H9 (cell line): ENCODE measurements around the gene HIVEP1. TPM values are rescaled to one million over a fixed set of nuclear protein-coding genes. Genes with fewer than 3 reads are reported as not detected.

Experiments used
- DNase-seq: peaks from one replicate; pipeline ENCODE4 v3.0.0-alpha.2; 2017
- H2AFZ ChIP-seq: one replicate; pipeline ENCODE4 v1.6.1; 2013; ENCODE audit warnings: mild to moderate bottlenecking, low read length, control low read depth, moderate library complexity
- H2AK5ac ChIP-seq: 2 replicates; pipeline ENCODE4 v1.6.1; 2013; ENCODE audit warnings: low read length, control low read depth, mixed read lengths; ENCODE audit not compliant: insufficient read length
- H2BK120ac ChIP-seq: one replicate; pipeline ENCODE4 v1.6.1; 2013; ENCODE audit warnings: low read depth, mild to moderate bottlenecking, low read length, control low read depth, inconsistent platforms; ENCODE audit not compliant: poor library complexity, severe bottlenecking
- H2BK12ac ChIP-seq: 2 replicates; pipeline ENCODE4 v1.6.1; 2013; ENCODE audit warnings: low read length, control low read depth, mixed read lengths, low read depth; ENCODE audit not compliant: insufficient read length
- H2BK15ac ChIP-seq: 2 replicates; pipeline ENCODE4 v1.6.1; 2013; ENCODE audit warnings: low read depth, low read length, control low read depth
- H2BK20ac ChIP-seq: one replicate; pipeline ENCODE4 v1.6.1; 2013; ENCODE audit warnings: low read depth, mild to moderate bottlenecking, low read length, control low read depth, inconsistent platforms; ENCODE audit not compliant: poor library complexity, severe bottlenecking
- H2BK5ac ChIP-seq: 2 replicates; pipeline ENCODE4 v1.6.1; 2013; ENCODE audit warnings: low read length, control low read depth, mixed read lengths; ENCODE audit not compliant: insufficient read length
- H3K14ac ChIP-seq: 2 replicates; pipeline ENCODE4 v1.6.1; 2013; ENCODE audit warnings: low read length, control low read depth; ENCODE audit not compliant: insufficient read depth
- H3K18ac ChIP-seq: 2 replicates; pipeline ENCODE4 v1.6.1; 2013; ENCODE audit warnings: low read depth, mild to moderate bottlenecking, mixed read lengths, low read length, control low read depth; ENCODE audit not compliant: insufficient read length
- H3K23ac ChIP-seq: 2 replicates; pipeline ENCODE4 v1.6.1; 2013; ENCODE audit warnings: low read length, control low read depth, mixed read lengths, low read depth; ENCODE audit not compliant: insufficient read length
- H3K23me2 ChIP-seq: 2 replicates; pipeline ENCODE4 v1.6.1; 2013; ENCODE audit warnings: low read depth, mild to moderate bottlenecking, mixed read lengths, low read length, control low read depth; ENCODE audit not compliant: insufficient read length, poor library complexity, severe bottlenecking
- H3K27ac ChIP-seq: 2 replicates; pipeline ENCODE4 v1.5.1; 2013; ENCODE audit warnings: low read length, control low read depth, mixed read lengths, low read depth; ENCODE audit not compliant: insufficient read length
- H3K27me3 ChIP-seq: 2 replicates; pipeline ENCODE4 v1.6.1; 2013; ENCODE audit warnings: low read length, control low read depth, inconsistent platforms; ENCODE audit not compliant: insufficient read depth
- H3K4ac ChIP-seq: 2 replicates; pipeline ENCODE4 v1.6.1; 2013; ENCODE audit warnings: low read depth, mild to moderate bottlenecking, control low read depth, inconsistent platforms, low read length, moderate library complexity
- H3K4me1 ChIP-seq: 2 replicates; pipeline ENCODE4 v1.6.1; 2013; ENCODE audit warnings: low read length, control low read depth, inconsistent platforms; ENCODE audit not compliant: insufficient read depth
- H3K4me2 ChIP-seq: 2 replicates; pipeline ENCODE4 v1.6.1; 2013; ENCODE audit warnings: low read length, control low read depth, mixed read lengths; ENCODE audit not compliant: insufficient read length, insufficient read depth
- H3K56ac ChIP-seq: 2 replicates; pipeline ENCODE4 v1.6.1; 2013; ENCODE audit warnings: low read depth, mild to moderate bottlenecking, mixed read lengths, low read length, control low read depth; ENCODE audit not compliant: insufficient read length
- H3K79me1 ChIP-seq: 2 replicates; pipeline ENCODE4 v1.6.1; 2013; ENCODE audit warnings: low read depth, mild to moderate bottlenecking, moderate library complexity, low read length, control low read depth, inconsistent platforms; ENCODE audit not compliant: insufficient read depth, poor library complexity, severe bottlenecking
- H3K79me2 ChIP-seq: 2 replicates; pipeline ENCODE4 v1.6.1; 2013; ENCODE audit warnings: low read length, control low read depth, inconsistent platforms; ENCODE audit not compliant: insufficient read depth
- H3K9ac ChIP-seq: 2 replicates; pipeline ENCODE4 v1.6.1; 2013; ENCODE audit warnings: low read length, control low read depth, mixed read lengths; ENCODE audit not compliant: insufficient read length; ENCODE audit errors: extremely low read depth
- H3K9me3 ChIP-seq: one replicate; pipeline ENCODE4 v1.6.1; 2013; ENCODE audit warnings: low read depth, low read length, inconsistent platforms; ENCODE audit not compliant: control insufficient read depth
- H3T11ph ChIP-seq: one replicate; pipeline ENCODE4 v1.6.1; 2013; ENCODE audit warnings: mild to moderate bottlenecking, low read length, control low read depth, inconsistent platforms
- H4K20me1 ChIP-seq: one replicate; pipeline ENCODE4 v1.6.1; 2013; ENCODE audit not compliant: control insufficient read depth, insufficient read length, insufficient read depth
- H4K5ac ChIP-seq: 2 replicates; pipeline ENCODE4 v1.6.1; 2013; ENCODE audit warnings: low read depth, mild to moderate bottlenecking, mixed read lengths, low read length, control low read depth; ENCODE audit not compliant: insufficient read length
- H4K8ac ChIP-seq: replicated peaks from 2 replicates; pipeline ENCODE4 v1.6.1; 2013; ENCODE audit warnings: low read length, control low read depth, mixed read lengths, low read depth; ENCODE audit not compliant: insufficient read length
- H4K91ac ChIP-seq: 2 replicates; pipeline ENCODE4 v1.6.1; 2013; ENCODE audit warnings: low read depth, mild to moderate bottlenecking, moderate library complexity, mixed read lengths, low read length, control low read depth; ENCODE audit not compliant: insufficient read length
- H3K27ac Mint-ChIP-seq, 3 experiments: 2 replicates in 2 of 3; 3 replicates in 1 of 3; pipeline ENCODE4 v1.8.0; 2020 to 2021; ENCODE audit warnings: mixed read lengths in 3 of 3, mild to moderate bottlenecking in 1 of 3, moderate library complexity in 1 of 3
- H3K27me3 Mint-ChIP-seq: 2 replicates; pipeline ENCODE4 v1.8.0; 2021; ENCODE audit warnings: low read depth, mild to moderate bottlenecking, moderate library complexity, mixed read lengths
- H3K36me3 Mint-ChIP-seq, 3 experiments: 2 replicates in 2 of 3; 3 replicates in 1 of 3; pipeline ENCODE4 v1.8.0; 2020 to 2021; ENCODE audit warnings: low read depth in 3 of 3, mixed read lengths in 3 of 3; ENCODE audit not compliant: insufficient read depth in 1 of 3
- H3K4me1 Mint-ChIP-seq, 2 experiments: 2 replicates each; pipeline ENCODE4 v1.8.0; 2020; ENCODE audit warnings: mixed read lengths in 2 of 2
- H3K4me3 Mint-ChIP-seq, 2 experiments: 2 replicates in 1 of 2; 3 replicates in 1 of 2; pipeline ENCODE4 v1.8.0; 2020 to 2021; ENCODE audit warnings: mild to moderate bottlenecking in 2 of 2, mixed read lengths in 2 of 2, moderate library complexity in 1 of 2
- H3K9me3 Mint-ChIP-seq, 2 experiments: 2 replicates in 1 of 2; 3 replicates in 1 of 2; pipeline ENCODE4 v1.8.0; 2020; ENCODE audit warnings: mild to moderate bottlenecking in 2 of 2, mixed read lengths in 2 of 2, moderate library complexity in 1 of 2
- CTCF ChIP-seq: fragments of 200-600 bp; sonication (generic); conservative IDR thresholded peaks from 3 replicates; pipeline ENCODE4 v1.8.0; 2021; ENCODE audit warnings: antibody characterized with exemption, mild to moderate bottlenecking
- WGBS: extraction: QIAGEN DNeasy Blood & Tissue Kit; methylation state at CpG from one replicate; pipeline ENCODE4 v1.1.7; 2013; ENCODE audit warnings: missing lambda C conversion rate, low lambda C conversion rate, mixed read lengths; ENCODE audit not compliant: insufficient read length; ENCODE audit errors: extremely low coverage; 5-methylcytosine and 5-hydroxymethylcytosine counted together
- total RNA-seq: library from RNA; stranded (reverse); gene quantifications from 2 replicates; pipeline ENCODE4 v1.2.1, GENCODE V29; 2021

The HIVEP1 gene
- total RNA-seq, 1 experiment from 2014 or later: 44.2 TPM

DNA sequence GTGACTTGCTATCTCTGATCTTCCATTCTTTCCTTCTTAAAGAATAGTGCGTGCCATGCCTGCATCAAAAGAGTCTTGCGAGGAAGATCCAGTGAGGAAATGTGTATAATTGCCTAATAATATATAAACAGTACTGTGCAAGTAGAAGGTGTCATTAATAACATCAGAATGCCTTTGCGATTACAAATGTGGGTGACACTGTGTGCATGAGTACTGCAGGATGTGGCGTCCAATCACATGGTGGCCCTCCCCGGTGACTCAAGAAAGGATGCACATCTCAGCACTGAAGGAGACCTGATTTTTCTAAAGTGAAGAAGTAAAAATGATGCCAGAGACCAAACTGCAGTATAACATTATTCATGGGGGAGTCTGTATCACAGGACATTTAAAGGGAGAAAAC, 170.6 kb downstream of the HIVEP1 start:
- Mint-ChIP-seq H3K4me1 (peaks cover 2 to 5% of the 10 kb centered on the region in 2 experiments; a peak in 1 of 4 replicates), H3K36me3 (no peaks in the 10 kb centered on the region), H3K9me3 (no peaks in the 10 kb centered on the region), H3K4me3 (no peak overlapping the region), H3K27me3 (no peaks in the 10 kb centered on the region), H3K27ac (no peak overlapping the region)
- no peak for DNase-seq
- H3K27ac ChIP-seq: no peak overlapping the region
- no peak overlapping the region for H2BK20ac ChIP-seq
- no peak overlapping the region for H3K56ac ChIP-seq
- H3K4me1 ChIP-seq: no peaks in the 10 kb centered on the region
- no peak overlapping the region for H2AFZ ChIP-seq
- no peak overlapping the region for H3K14ac ChIP-seq
- H3K79me1 ChIP-seq: no peaks in the 10 kb centered on the region
- no peaks in the 10 kb centered on the region for H3K9me3 ChIP-seq
- H2AK5ac ChIP-seq: no peak overlapping the region
- no peaks in the 10 kb centered on the region for H4K20me1 ChIP-seq
- no peak overlapping the region for H3K23ac ChIP-seq
- no peak overlapping the region for H3T11ph ChIP-seq
- no peak overlapping the region for H3K18ac ChIP-seq
- no peak overlapping the region for H4K5ac ChIP-seq
- no peak overlapping the region for H4K8ac ChIP-seq
- no peak overlapping the region for H2BK5ac ChIP-seq
- no peak overlapping the region for H3K4me2 ChIP-seq
- H4K91ac ChIP-seq: no peak overlapping the region
- H2BK120ac ChIP-seq: no peak overlapping the region
- no peak overlapping the region for H3K9ac ChIP-seq
- H3K27me3 ChIP-seq: no peaks in the 10 kb centered on the region
- H3K79me2 ChIP-seq: no peaks in the 10 kb centered on the region
- H3K4ac ChIP-seq: no peak overlapping the region
- H3K23me2 ChIP-seq: no peaks in the 10 kb centered on the region
- no CpG with 5 or more reads among the region's 5 CpGs for WGBS
- no peak for TF ChIP-seq CTCF
- H2BK12ac ChIP-seq: no peak overlapping the region
- H2BK15ac ChIP-seq: no peak overlapping the region
